ENCODE measurements around the gene CSNK1A1.
A peak's percentile ranks its signal among the peaks of the same experiment; 100 is the strongest.
"Not testable (repeated sequence)": the region's sequence is repeated elsewhere in the genome, so short reads cannot be mapped to it uniquely, and the experiment has no call there.

The CSNK1A1 gene

GRCh38 chr5:149450199-149450598, 101.0 kb downstream of the CSNK1A1 start:
- Histone ChIP-seq H3K4me3 (ENCODE audit: low read depth in 1 of 2, low read length in 2 of 2) (no peak overlapping the region), H3K36me3 (ENCODE audit: control insufficient read depth in 1 of 2, insufficient read depth in 2 of 2, low read length in 2 of 2) (no peaks in the 10 kb centered on the region), H3K4me1 (ENCODE audit: control insufficient read depth in 1 of 2, insufficient read depth in 2 of 2, low read length in 2 of 2) (peaks cover 49 to 57% of the 10 kb centered on the region in 2 donors), H3K9me3 (ENCODE audit: control insufficient read depth in 1 of 2, low read length in 2 of 2) (no peaks in the 10 kb centered on the region), H3K9ac (ENCODE audit: low read depth in 1 of 2, low read length in 2 of 2) (no peak overlapping the region), H3K27me3 (ENCODE audit: control insufficient read depth in 1 of 2, insufficient read depth in 2 of 2, low read length in 2 of 2) (no peaks in the 10 kb centered on the region), H3K27ac (ENCODE audit: low read depth, low read length) (peak overlapping the region; percentile 64)

- H3K36me3 ChIP-seq (ENCODE audit: control insufficient read depth in 1 of 2, insufficient read depth in 2 of 2, low read length in 2 of 2): no peaks in the 10 kb centered on the region
- H3K27ac ChIP-seq (ENCODE audit: low read depth, low read length): peak overlapping the region; percentile 64
- no peaks in the 10 kb centered on the region for H3K9me3 ChIP-seq (ENCODE audit: control insufficient read depth in 1 of 2, low read length in 2 of 2)
- peaks cover 46 to 53% of the 10 kb centered on the region in 2 donors for H3K4me1 ChIP-seq (ENCODE audit: control insufficient read depth in 1 of 2, insufficient read depth in 2 of 2, low read length in 2 of 2)
- no peak overlapping the region for H3K9ac ChIP-seq (ENCODE audit: low read depth in 1 of 2, low read length in 2 of 2)
- H3K27me3 ChIP-seq (ENCODE audit: control insufficient read depth in 1 of 2, insufficient read depth in 2 of 2, low read length in 2 of 2): no peaks in the 10 kb centered on the region
- no peak overlapping the region for H3K4me3 ChIP-seq (ENCODE audit: low read depth in 1 of 2, low read length in 2 of 2)
Measured at GRCh38 chr5:149448831-149449714, 102.2 kb downstream of the CSNK1A1 start.

- no peaks in the 10 kb centered on the region for H3K36me3 ChIP-seq (ENCODE audit: control insufficient read depth in 1 of 2, insufficient read depth in 2 of 2, low read length in 2 of 2)
- no peak overlapping the region for H3K27ac ChIP-seq (ENCODE audit: low read depth, low read length)
- H3K9me3 ChIP-seq (ENCODE audit: control insufficient read depth in 1 of 2, low read length in 2 of 2): no peaks in the 10 kb centered on the region
- no peak overlapping the region for H3K9ac ChIP-seq (ENCODE audit: low read depth in 1 of 2, low read length in 2 of 2)
- H3K27me3 ChIP-seq (ENCODE audit: control insufficient read depth in 1 of 2, insufficient read depth in 2 of 2, low read length in 2 of 2): no peaks in the 10 kb centered on the region
- H3K4me3 ChIP-seq (ENCODE audit: low read depth in 1 of 2, low read length in 2 of 2): no peak overlapping the region
- peaks cover 40 to 46% of the 10 kb centered on the region in 2 donors for H3K4me1 ChIP-seq (ENCODE audit: control insufficient read depth in 1 of 2, insufficient read depth in 2 of 2, low read length in 2 of 2)
Measured at GRCh38 chr5:149448431-149448830, 102.8 kb downstream of the CSNK1A1 start.

- no peaks in the 10 kb centered on the region for H3K9me3 ChIP-seq (ENCODE audit: control insufficient read depth in 1 of 2, low read length in 2 of 2)
- H3K36me3 ChIP-seq (ENCODE audit: control insufficient read depth in 1 of 2, insufficient read depth in 2 of 2, low read length in 2 of 2): no peaks in the 10 kb centered on the region
- H3K4me3 ChIP-seq (ENCODE audit: low read depth in 1 of 2, low read length in 2 of 2): no peak overlapping the region
- H3K9ac ChIP-seq (ENCODE audit: low read depth in 1 of 2, low read length in 2 of 2): no peak overlapping the region
- peaks cover 38 to 42% of the 10 kb centered on the region in 2 donors for H3K4me1 ChIP-seq (ENCODE audit: control insufficient read depth in 1 of 2, insufficient read depth in 2 of 2, low read length in 2 of 2)
- no peak overlapping the region for H3K27ac ChIP-seq (ENCODE audit: low read depth, low read length)
- no peaks in the 10 kb centered on the region for H3K27me3 ChIP-seq (ENCODE audit: control insufficient read depth in 1 of 2, insufficient read depth in 2 of 2, low read length in 2 of 2)
Measured at GRCh38 chr5:149447373-149448367, 103.6 kb downstream of the CSNK1A1 start.

- not testable (repeated sequence) for H3K4me3 ChIP-seq (ENCODE audit: low read depth in 1 of 2, low read length in 2 of 2); H3K36me3 ChIP-seq (ENCODE audit: control insufficient read depth in 1 of 2, insufficient read depth in 2 of 2, low read length in 2 of 2); H3K27me3 ChIP-seq (ENCODE audit: control insufficient read depth in 1 of 2, insufficient read depth in 2 of 2, low read length in 2 of 2); H3K27ac ChIP-seq (ENCODE audit: low read depth, low read length); H3K9me3 ChIP-seq (ENCODE audit: control insufficient read depth in 1 of 2, low read length in 2 of 2); H3K9ac ChIP-seq (ENCODE audit: low read depth in 1 of 2, low read length in 2 of 2)
- H3K4me1 ChIP-seq (ENCODE audit: control insufficient read depth in 1 of 2, insufficient read depth in 2 of 2, low read length in 2 of 2): peaks cover 36 to 41% of the 10 kb centered on the region in 2 donors
Measured at GRCh38 chr5:149446794-149447193, 104.4 kb downstream of the CSNK1A1 start.

GRCh38 chr5:149445739-149446369, 105.4 kb downstream of the CSNK1A1 start:
- peak overlapping the region; percentile 63 for H3K27ac ChIP-seq (ENCODE audit: low read depth, low read length)
- H3K27me3 ChIP-seq (ENCODE audit: control insufficient read depth in 1 of 2, insufficient read depth in 2 of 2, low read length in 2 of 2): no peaks in the 10 kb centered on the region
- no peaks in the 10 kb centered on the region for H3K36me3 ChIP-seq (ENCODE audit: control insufficient read depth in 1 of 2, insufficient read depth in 2 of 2, low read length in 2 of 2)
- no peak overlapping the region for H3K4me3 ChIP-seq (ENCODE audit: low read depth in 1 of 2, low read length in 2 of 2)
- no peaks in the 10 kb centered on the region for H3K9me3 ChIP-seq (ENCODE audit: control insufficient read depth in 1 of 2, low read length in 2 of 2)
- H3K4me1 ChIP-seq (ENCODE audit: control insufficient read depth in 1 of 2, insufficient read depth in 2 of 2, low read length in 2 of 2): peaks cover 31 to 41% of the 10 kb centered on the region in 2 donors
- no peak overlapping the region for H3K9ac ChIP-seq (ENCODE audit: low read depth in 1 of 2, low read length in 2 of 2)

GRCh38 chr5:149445343-149445738, 105.9 kb downstream of the CSNK1A1 start:
- Histone ChIP-seq H3K27ac (ENCODE audit: low read depth, low read length) (peak overlapping the region; percentile 63), H3K9me3 (ENCODE audit: control insufficient read depth in 1 of 2, low read length in 2 of 2) (no peaks in the 10 kb centered on the region), H3K9ac (ENCODE audit: low read depth in 1 of 2, low read length in 2 of 2) (no peak overlapping the region), H3K4me3 (ENCODE audit: low read depth in 1 of 2, low read length in 2 of 2) (no peak overlapping the region), H3K4me1 (ENCODE audit: control insufficient read depth in 1 of 2, insufficient read depth in 2 of 2, low read length in 2 of 2) (peaks cover 28 to 38% of the 10 kb centered on the region in 2 donors), H3K36me3 (ENCODE audit: control insufficient read depth in 1 of 2, insufficient read depth in 2 of 2, low read length in 2 of 2) (no peaks in the 10 kb centered on the region), H3K27me3 (ENCODE audit: control insufficient read depth in 1 of 2, insufficient read depth in 2 of 2, low read length in 2 of 2) (no peaks in the 10 kb centered on the region)

GRCh38 chr5:149444430-149444829, 106.8 kb downstream of the CSNK1A1 start:
- H3K9ac ChIP-seq (ENCODE audit: low read depth in 1 of 2, low read length in 2 of 2); H3K36me3 ChIP-seq (ENCODE audit: control insufficient read depth in 1 of 2, insufficient read depth in 2 of 2, low read length in 2 of 2); H3K27ac ChIP-seq (ENCODE audit: low read depth, low read length); H3K27me3 ChIP-seq (ENCODE audit: control insufficient read depth in 1 of 2, insufficient read depth in 2 of 2, low read length in 2 of 2); H3K4me3 ChIP-seq (ENCODE audit: low read depth in 1 of 2, low read length in 2 of 2); H3K9me3 ChIP-seq (ENCODE audit: control insufficient read depth in 1 of 2, low read length in 2 of 2): not testable (repeated sequence)
- H3K4me1 ChIP-seq (ENCODE audit: control insufficient read depth in 1 of 2, insufficient read depth in 2 of 2, low read length in 2 of 2): peaks cover 27 to 33% of the 10 kb centered on the region in 2 donors

- H3K9ac ChIP-seq (ENCODE audit: low read depth in 1 of 2, low read length in 2 of 2): no peak overlapping the region
- H3K4me1 ChIP-seq (ENCODE audit: control insufficient read depth in 1 of 2, insufficient read depth in 2 of 2, low read length in 2 of 2): peaks cover 31 to 36% of the 10 kb centered on the region in 2 donors
- no peak overlapping the region for H3K27ac ChIP-seq (ENCODE audit: low read depth, low read length)
- H3K9me3 ChIP-seq (ENCODE audit: control insufficient read depth in 1 of 2, low read length in 2 of 2): no peaks in the 10 kb centered on the region
- no peak overlapping the region for H3K4me3 ChIP-seq (ENCODE audit: low read depth in 1 of 2, low read length in 2 of 2)
- H3K36me3 ChIP-seq (ENCODE audit: control insufficient read depth in 1 of 2, insufficient read depth in 2 of 2, low read length in 2 of 2): no peaks in the 10 kb centered on the region
- H3K27me3 ChIP-seq (ENCODE audit: control insufficient read depth in 1 of 2, insufficient read depth in 2 of 2, low read length in 2 of 2): no peaks in the 10 kb centered on the region
Measured at GRCh38 chr5:149443210-149443609, 108.0 kb downstream of the CSNK1A1 start.

Measured in duodenal mucosa (tissue), 2 donors.